Spleen (tissue), 11 donors: Measurements from ENCODE around the gene SEMA5A. TPM values are rescaled to one million over a fixed set of nuclear protein-coding genes. Genes with fewer than 3 reads are reported as not detected.

Source experiments
- DNase-seq: peaks from one replicate; pipeline ENCODE4 v3.0.0-alpha.2; 2020
- H3K27ac ChIP-seq, 8 donors: fragments of 200-600 bp; sonication (generic) in 7 of 8; 1 replicate in 4 of 8; 2 replicates in 4 of 8; pipeline versions ENCODE4 v1.5.0 to v1.8.0; 2016 to 2021; ENCODE audit warnings: inconsistent platforms in 4 of 8, mild to moderate bottlenecking in 4 of 8, moderate library complexity in 1 of 8
- H3K27me3 ChIP-seq, 7 donors: fragments of 200-600 bp; sonication (generic) in 6 of 7; replicated peaks in 1 of 7; 1 replicate in 4 of 7; 2 replicates in 3 of 7; pipeline versions ENCODE4 v1.5.0 to v1.8.0; 2016 to 2021; ENCODE audit warnings: inconsistent platforms in 3 of 7, mild to moderate bottlenecking in 1 of 7
- H3K36me3 ChIP-seq, 6 donors: fragments of 200-600 bp; sonication (generic) in 5 of 6; 1 replicate in 4 of 6; 2 replicates in 2 of 6; pipeline versions ENCODE4 v1.5.0 to v1.8.0; 2016 to 2021; ENCODE audit warnings: inconsistent platforms in 2 of 6
- H3K4me1 ChIP-seq, 6 donors: fragments of 200-600 bp; sonication (generic) in 5 of 6; 1 replicate in 3 of 6; 2 replicates in 3 of 6; pipeline versions ENCODE4 v1.5.0 to v1.8.0; 2016 to 2021; ENCODE audit warnings: inconsistent platforms in 3 of 6
- H3K4me3 ChIP-seq, 8 donors: fragments of 200-600 bp; sonication (generic) in 7 of 8; 1 replicate in 4 of 8; 2 replicates in 4 of 8; pipeline versions ENCODE4 v1.5.0 to v1.8.0; 2016 to 2021; ENCODE audit warnings: inconsistent platforms in 4 of 8, mild to moderate bottlenecking in 4 of 8, moderate library complexity in 2 of 8
- H3K9me3 ChIP-seq, 8 donors: fragments of 200-600 bp; sonication (generic) in 7 of 8; 1 replicate in 4 of 8; 2 replicates in 4 of 8; pipeline versions ENCODE4 v1.5.0 to v1.8.0; 2016 to 2021; ENCODE audit warnings: inconsistent platforms in 4 of 8
- POLR2A ChIP-seq, 3 donors: fragments of 450-650 bp; IDR thresholded peaks; one replicate each; pipeline ENCODE4 v1.5.1; 2017; ENCODE audit warnings: antibody characterized with exemption in 3 of 3, mild to moderate bottlenecking in 1 of 3
- POLR2AphosphoS5 ChIP-seq, 3 donors: sonication (generic); formaldehyde crosslinking; IDR thresholded peaks; one replicate each; pipeline ENCODE4 v1.5.1; 2017; ENCODE audit warnings: antibody characterized with exemption in 3 of 3
- WGBS, 5 donors: extraction: QIAGEN DNeasy Blood & Tissue Kit in 3 of 5; methylation state at CpG; one replicate each; pipeline versions ENCODE4 v1.1.5 to v1.1.7; 2013 to 2018; 5-methylcytosine and 5-hydroxymethylcytosine counted together
- intact Hi-C: fragments of 100-400 bp; cut with DNase I; formaldehyde crosslinking; loops from one replicate; pipeline ENCODE4 v1.15.0; 2023; ENCODE audit warnings: low total_unique reads
- polyA plus RNA-seq, 3 donors: library from polyadenylated mRNA; stranded (reverse); fragments of 200-250 nt; gene quantifications; one replicate each; pipeline ENCODE4 v1.2.1, GENCODE V29; 2013
- total RNA-seq, 7 donors: library from RNA; depleted of rRNA in 3 of 7; stranded (reverse); fragments of >200 nt in 3 of 7; fragmentation: NEBNext Ultra II Directional in 4 of 7; extraction: Animal tissue kit (Norgen Biotek cat#: 25700) in 4 of 7; gene quantifications; one replicate each; pipeline versions ENCODE4 v1.1.0 to v1.2.1, GENCODE V29; 2016 to 2021
- TF ChIP-seq, protein P1 (sequence below), 11 experiments: fragments of 200-600 bp in 7 of 11; fragments of 450-650 bp in 4 of 11; sonication (generic) in 4 of 11; IDR thresholded peaks in 8 of 11; conservative IDR thresholded peaks in 3 of 11; 1 replicate in 7 of 11; 2 replicates in 4 of 11; pipeline versions ENCODE4 v1.4.0 to v1.8.0; 2016 to 2021; ENCODE audit warnings: antibody characterized with exemption in 11 of 11, inconsistent platforms in 4 of 11, mild to moderate bottlenecking in 1 of 11
- donor health status: healthy with polysubstance abuse.
- donor health status: DM: no; HTN: no; CAD: no; lungs with moderate emphysema.
- donor health status: DM: no; HTN: no; CAD: no.
- donor health status: Bipolar disorder and iron deficiency.
- donor health status: healthy.
- donor health status: DM: no; HTN: no; CAD: no.
- donor health status: DM: yes; HTN: yes; CAD: no.

The SEMA5A gene
- total and polyA plus RNA-seq, 10 donors, result 1.4 to 30.9 (median 13.1) TPM

DNA sequence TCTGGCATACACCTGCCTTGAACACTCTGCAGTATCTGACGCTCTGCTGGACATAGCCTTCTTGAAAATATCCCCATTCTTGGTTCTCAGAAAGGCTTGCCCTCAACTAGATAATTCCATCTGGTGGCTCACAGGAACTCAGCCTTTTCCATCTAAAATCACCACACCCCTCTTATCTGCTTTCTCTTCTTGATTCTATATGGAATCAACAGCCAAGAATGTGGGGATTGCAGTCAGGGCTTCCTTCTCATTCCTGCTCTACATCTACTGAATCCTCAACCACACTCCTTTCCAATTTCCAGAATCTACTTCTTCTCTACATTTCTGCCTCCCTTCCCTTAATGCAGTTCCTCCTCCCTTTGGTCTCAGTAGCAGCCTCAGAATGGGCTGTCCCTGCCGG lies 170.1 kb downstream of the SEMA5A start:
- no peak overlapping the region for H3K27ac ChIP-seq
- no peak for TF ChIP-seq POLR2AphosphoS5 (IDR thresholded peaks at IDR 0.05)
- intact Hi-C loops, result no loop called here
- H3K36me3 ChIP-seq, result no peaks in the 10 kb centered on the region
- 86 to 93% (median 88%) methylated on average over 2 of the region's 2 CpGs for WGBS, 5 donors
- no peak overlapping the region for H3K4me3 ChIP-seq
- no peaks in the 10 kb centered on the region for H3K9me3 ChIP-seq
- H3K4me1 ChIP-seq, result no peaks in the 10 kb centered on the region
- H3K27me3 ChIP-seq, result no peaks in the 10 kb centered on the region
- DNase-seq, result no peak

GRCh38 chr5:9374025-9374424 lies 171.8 kb downstream of the SEMA5A start:
- Histone ChIP-seq H3K36me3 (no peaks in the 10 kb centered on the region), H3K9me3 (peaks cover 0 to 8% (median under 1%) of the 10 kb centered on the region in 8 donors), H3K27me3 (no peaks in the 10 kb centered on the region), H3K4me1 (no peaks in the 10 kb centered on the region), H3K27ac (no peak overlapping the region), H3K4me3 (no peak overlapping the region)
- no peak for DNase-seq
- intact Hi-C loops, result no loop called here
- TF ChIP-seq POLR2AphosphoS5 (IDR thresholded peaks at IDR 0.05) (no peak), POLR2A (IDR thresholded peaks at IDR 0.05) (no peak)
- TF ChIP-seq, protein P1, sequence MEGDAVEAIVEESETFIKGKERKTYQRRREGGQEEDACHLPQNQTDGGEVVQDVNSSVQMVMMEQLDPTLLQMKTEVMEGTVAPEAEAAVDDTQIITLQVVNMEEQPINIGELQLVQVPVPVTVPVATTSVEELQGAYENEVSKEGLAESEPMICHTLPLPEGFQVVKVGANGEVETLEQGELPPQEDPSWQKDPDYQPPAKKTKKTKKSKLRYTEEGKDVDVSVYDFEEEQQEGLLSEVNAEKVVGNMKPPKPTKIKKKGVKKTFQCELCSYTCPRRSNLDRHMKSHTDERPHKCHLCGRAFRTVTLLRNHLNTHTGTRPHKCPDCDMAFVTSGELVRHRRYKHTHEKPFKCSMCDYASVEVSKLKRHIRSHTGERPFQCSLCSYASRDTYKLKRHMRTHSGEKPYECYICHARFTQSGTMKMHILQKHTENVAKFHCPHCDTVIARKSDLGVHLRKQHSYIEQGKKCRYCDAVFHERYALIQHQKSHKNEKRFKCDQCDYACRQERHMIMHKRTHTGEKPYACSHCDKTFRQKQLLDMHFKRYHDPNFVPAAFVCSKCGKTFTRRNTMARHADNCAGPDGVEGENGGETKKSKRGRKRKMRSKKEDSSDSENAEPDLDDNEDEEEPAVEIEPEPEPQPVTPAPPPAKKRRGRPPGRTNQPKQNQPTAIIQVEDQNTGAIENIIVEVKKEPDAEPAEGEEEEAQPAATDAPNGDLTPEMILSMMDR (IDR thresholded peaks at IDR 0.05 in 8 of 11, conservative IDR thresholded peaks at IDR 0.05 in 3 of 11), result no peak
- 77 to 92% (median 86%) methylated on average over 4 of the region's 4 CpGs for WGBS, 5 donors

- no peak for DNase-seq
- no peak overlapping the region for H3K4me3 ChIP-seq
- no peaks in the 10 kb centered on the region for H3K36me3 ChIP-seq
- H3K27ac ChIP-seq, result no peak overlapping the region
- H3K4me1 ChIP-seq, result no peaks in the 10 kb centered on the region
- intact Hi-C loops, result no loop called here
- peaks cover 0 to 11% (median 2%) of the 10 kb centered on the region in 8 donors for H3K9me3 ChIP-seq
- H3K27me3 ChIP-seq, result no peaks in the 10 kb centered on the region
- WGBS, 5 donors, result 80 to 92% (median 86%) methylated on average over 2 of the region's 2 CpGs
- TF ChIP-seq, protein P1 (IDR thresholded peaks at IDR 0.05 in 8 of 11, conservative IDR thresholded peaks at IDR 0.05 in 3 of 11), result no peak
- TF ChIP-seq POLR2A (IDR thresholded peaks at IDR 0.05) (no peak), POLR2AphosphoS5 (IDR thresholded peaks at IDR 0.05) (no peak)
Measured at GRCh38 chr5:9373571-9373970, 172.3 kb downstream of the SEMA5A start.

GRCh38 chr5:9370256-9370655 lies 175.6 kb downstream of the SEMA5A start:
- Histone ChIP-seq H3K4me1 (no peaks in the 10 kb centered on the region), H3K27ac (no peak overlapping the region), H3K9me3 (peaks cover 0 to 11% (median 6%) of the 10 kb centered on the region in 8 donors), H3K36me3 (no peaks in the 10 kb centered on the region), H3K4me3 (no peak overlapping the region), H3K27me3 (no peaks in the 10 kb centered on the region)
- no peak for DNase-seq
- 67 to 84% (median 83%) methylated on average over 2 of the region's 2 CpGs for whole genome bisulfite sequencing, 5 donors
- TF ChIP-seq POLR2AphosphoS5 (IDR thresholded peaks at IDR 0.05) (no peak), POLR2A (IDR thresholded peaks at IDR 0.05) (no peak)
- TF ChIP-seq, protein P1 (IDR thresholded peaks at IDR 0.05 in 8 of 11, conservative IDR thresholded peaks at IDR 0.05 in 3 of 11), result no peak
- intact Hi-C loops, result no loop called here

- Histone ChIP-seq H3K27me3 (no peaks in the 10 kb centered on the region), H3K9me3 (peaks cover 0 to 11% (median 6%) of the 10 kb centered on the region in 8 donors), H3K27ac (no peak overlapping the region), H3K36me3 (no peaks in the 10 kb centered on the region), H3K4me1 (no peaks in the 10 kb centered on the region), H3K4me3 (no peak overlapping the region)
- no peak for DNase-seq
- TF ChIP-seq POLR2AphosphoS5 (IDR thresholded peaks at IDR 0.05), result no peak
- TF ChIP-seq, protein P1 (IDR thresholded peaks at IDR 0.05 in 8 of 11, conservative IDR thresholded peaks at IDR 0.05 in 3 of 11), result no peak
- no peak for TF ChIP-seq POLR2A (IDR thresholded peaks at IDR 0.05)
- intact Hi-C loops, result no loop called here
- 71 to 87% (median 79%) methylated on average over 1 of the region's 1 CpG for WGBS, 5 donors
Measured at GRCh38 chr5:9365512-9365911, 180.4 kb downstream of the SEMA5A start.
